ENCODE measurements around the gene NCKAP5. TPM values are rescaled to one million over a fixed set of nuclear protein-coding genes. Genes with fewer than 3 reads are reported as not detected.

Gene NCKAP5
- polyA plus RNA-seq, 3 donors, result not detected

DNA sequence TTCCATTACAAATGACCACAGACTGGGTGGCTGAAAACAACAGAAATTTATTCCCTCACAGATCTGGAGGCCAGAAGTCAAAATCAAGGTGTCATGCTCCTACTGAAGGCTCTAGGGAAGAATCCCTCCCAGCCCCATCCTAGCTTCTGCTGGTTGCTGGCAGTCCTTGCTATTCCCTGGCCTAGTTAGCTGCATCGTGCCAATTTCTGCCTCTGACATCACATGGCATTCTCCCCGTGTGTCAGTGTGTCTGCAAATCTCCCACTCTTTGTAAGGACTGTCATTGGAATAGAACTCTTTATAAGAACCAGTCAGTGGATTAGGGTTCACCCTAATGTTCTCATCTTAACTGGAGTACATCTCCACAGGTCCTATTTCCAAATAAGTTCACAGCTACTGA, 30.5 kb upstream of the NCKAP5 start:
- H3K4me2 ChIP-seq (replicated peaks; ENCODE audit: extremely low read depth, low read length, poor library complexity, severe bottlenecking), result no peak overlapping the region
- no peaks in the 10 kb centered on the region for H3K9me3 ChIP-seq (replicated peaks in 1 of 2; ENCODE audit: control insufficient read depth in 1 of 2, insufficient read depth in 1 of 2, low read length in 2 of 2)
- DNase-seq, result no peak
- H3K4me3 ChIP-seq (replicated peaks in 1 of 3; ENCODE audit: low read depth in 2 of 3, low read length in 3 of 3), result no peak overlapping the region
- no peaks in the 10 kb centered on the region for H4K20me1 ChIP-seq (ENCODE audit: insufficient read depth, low read length)
- TF ChIP-seq, protein P1, sequence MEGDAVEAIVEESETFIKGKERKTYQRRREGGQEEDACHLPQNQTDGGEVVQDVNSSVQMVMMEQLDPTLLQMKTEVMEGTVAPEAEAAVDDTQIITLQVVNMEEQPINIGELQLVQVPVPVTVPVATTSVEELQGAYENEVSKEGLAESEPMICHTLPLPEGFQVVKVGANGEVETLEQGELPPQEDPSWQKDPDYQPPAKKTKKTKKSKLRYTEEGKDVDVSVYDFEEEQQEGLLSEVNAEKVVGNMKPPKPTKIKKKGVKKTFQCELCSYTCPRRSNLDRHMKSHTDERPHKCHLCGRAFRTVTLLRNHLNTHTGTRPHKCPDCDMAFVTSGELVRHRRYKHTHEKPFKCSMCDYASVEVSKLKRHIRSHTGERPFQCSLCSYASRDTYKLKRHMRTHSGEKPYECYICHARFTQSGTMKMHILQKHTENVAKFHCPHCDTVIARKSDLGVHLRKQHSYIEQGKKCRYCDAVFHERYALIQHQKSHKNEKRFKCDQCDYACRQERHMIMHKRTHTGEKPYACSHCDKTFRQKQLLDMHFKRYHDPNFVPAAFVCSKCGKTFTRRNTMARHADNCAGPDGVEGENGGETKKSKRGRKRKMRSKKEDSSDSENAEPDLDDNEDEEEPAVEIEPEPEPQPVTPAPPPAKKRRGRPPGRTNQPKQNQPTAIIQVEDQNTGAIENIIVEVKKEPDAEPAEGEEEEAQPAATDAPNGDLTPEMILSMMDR (IDR thresholded peaks at IDR 0.05), result no peak
- Mint-ChIP-seq H3K9me3 (peaks cover 0 to 15% (median 3%) of the 10 kb centered on the region in 7 donors), H3K4me1 (no peaks in the 10 kb centered on the region), H3K4me3 (no peak overlapping the region), H3K27me3 (ENCODE audit: low read depth in 3 of 3) (peaks cover 0 to 3% (median 3%) of the 10 kb centered on the region in 3 donors), H3K27ac (no peak overlapping the region), H3K36me3 (no peaks in the 10 kb centered on the region)
- no peak overlapping the region for H3K27ac ChIP-seq (ENCODE audit: low read depth in 1 of 2, low read length in 2 of 2)
- WGBS (ENCODE audit: insufficient coverage), result no CpG with 5 or more reads among the region's 2 CpGs
- no peaks in the 10 kb centered on the region for H3K79me2 ChIP-seq (ENCODE audit: insufficient read depth, low read length)
- no peaks in the 10 kb centered on the region for H3K27me3 ChIP-seq (ENCODE audit: control insufficient read depth in 2 of 2, insufficient read depth in 2 of 2, low read length in 2 of 2)
- no peak overlapping the region for H2AFZ ChIP-seq (ENCODE audit: insufficient read depth, low read depth, low read length, poor library complexity, severe bottlenecking)
- intact Hi-C loops (cut with micrococcal nuclease), result no loop called here
- no peaks in the 10 kb centered on the region for H3K4me1 ChIP-seq (ENCODE audit: control insufficient read depth in 1 of 2, insufficient read depth in 2 of 2, low read length in 2 of 2)
- no peaks in the 10 kb centered on the region for H3K36me3 ChIP-seq (replicated peaks in 1 of 2; ENCODE audit: control insufficient read depth in 1 of 2, insufficient read depth in 2 of 2, low read length in 2 of 2)
- H3K9ac ChIP-seq (ENCODE audit: insufficient read depth, low read length, poor library complexity, severe bottlenecking), result no peak overlapping the region

DNA sequence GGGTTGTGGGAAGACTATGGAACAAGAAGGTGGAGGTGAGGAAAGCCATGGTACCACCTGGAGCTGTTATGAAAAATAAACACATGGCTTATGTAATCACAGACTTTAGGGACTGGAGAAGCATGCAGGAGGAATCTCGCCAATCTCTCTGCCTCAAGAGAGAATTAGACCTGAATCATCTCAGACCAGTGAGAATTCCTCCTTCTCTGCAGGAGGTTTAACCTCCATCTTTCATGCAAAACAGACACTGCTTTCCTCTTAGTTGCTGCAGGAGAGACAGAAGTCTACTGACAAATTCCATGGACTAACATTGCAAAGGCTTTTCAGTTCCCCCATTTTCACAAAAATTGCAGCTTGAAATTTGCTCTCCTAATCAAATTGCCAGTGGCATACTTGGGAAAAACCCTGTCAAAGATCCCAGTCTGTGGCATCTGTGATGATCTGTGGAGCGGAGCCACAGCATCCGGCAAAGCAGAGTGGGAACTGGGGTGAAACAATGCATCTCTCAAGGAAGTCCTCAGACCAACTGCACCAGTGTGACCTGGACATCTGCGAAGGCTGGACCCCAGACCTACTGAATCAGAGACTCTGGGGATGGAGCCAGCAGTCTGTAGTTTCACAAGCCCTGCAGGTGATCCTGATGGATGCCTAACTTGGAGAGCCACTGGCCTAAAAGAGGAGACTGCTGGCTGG, 28.6 kb upstream of the NCKAP5 start:
- H3K36me3 ChIP-seq (replicated peaks in 1 of 2; ENCODE audit: control insufficient read depth in 1 of 2, insufficient read depth in 2 of 2, low read length in 2 of 2), result no peaks in the 10 kb centered on the region
- Mint-ChIP-seq H3K27me3 (ENCODE audit: low read depth in 3 of 3) (peaks cover 0 to 2% (median 0%) of the 10 kb centered on the region in 3 donors), H3K4me3 (no peak overlapping the region), H3K9me3 (peaks cover 0 to 11% (median 1%) of the 10 kb centered on the region in 7 donors), H3K27ac (no peak overlapping the region), H3K36me3 (no peaks in the 10 kb centered on the region), H3K4me1 (no peaks in the 10 kb centered on the region)
- H3K9me3 ChIP-seq (replicated peaks in 1 of 2; ENCODE audit: control insufficient read depth in 1 of 2, insufficient read depth in 1 of 2, low read length in 2 of 2), result no peaks in the 10 kb centered on the region
- H3K79me2 ChIP-seq (ENCODE audit: insufficient read depth, low read length), result no peaks in the 10 kb centered on the region
- 67% methylated on average over 4 of the region's 4 CpGs for WGBS (ENCODE audit: insufficient coverage)
- no peaks in the 10 kb centered on the region for H3K4me1 ChIP-seq (ENCODE audit: control insufficient read depth in 1 of 2, insufficient read depth in 2 of 2, low read length in 2 of 2)
- intact Hi-C loops (cut with micrococcal nuclease), result no loop called here
- no peak overlapping the region for H3K9ac ChIP-seq (ENCODE audit: insufficient read depth, low read length, poor library complexity, severe bottlenecking)
- H3K4me3 ChIP-seq (replicated peaks in 1 of 3; ENCODE audit: low read depth in 2 of 3, low read length in 3 of 3), result no peak overlapping the region
- H3K27ac ChIP-seq (ENCODE audit: low read depth in 1 of 2, low read length in 2 of 2), result no peak overlapping the region
- no peak for DNase-seq
- H3K4me2 ChIP-seq (replicated peaks; ENCODE audit: extremely low read depth, low read length, poor library complexity, severe bottlenecking), result no peak overlapping the region
- H4K20me1 ChIP-seq (ENCODE audit: insufficient read depth, low read length), result no peaks in the 10 kb centered on the region
- TF ChIP-seq, protein P1 (IDR thresholded peaks at IDR 0.05), result no peak
- H3K27me3 ChIP-seq (ENCODE audit: control insufficient read depth in 2 of 2, insufficient read depth in 2 of 2, low read length in 2 of 2), result no peaks in the 10 kb centered on the region
- no peak overlapping the region for H2AFZ ChIP-seq (ENCODE audit: insufficient read depth, low read depth, low read length, poor library complexity, severe bottlenecking)
